A549 (cell line): Measurements from ENCODE around the gene STOX1.
"Not testable (repeated sequence)": the region's sequence is repeated elsewhere in the genome, so short reads cannot be mapped to it uniquely, and the experiment has no call there.

Source experiments
- CTCF ChIP-seq: fragments of >200 bp; sonication (Bioruptor Twin); formaldehyde crosslinking; IDR thresholded peaks from 3 replicates; pipeline ENCODE4 v1.5.1; 2016
- ESRRA ChIP-seq: fragments of 150-350 bp; IDR thresholded peaks from 2 replicates; pipeline ENCODE4 v1.6.1; 2014; ENCODE audit warnings: mild to moderate bottlenecking, low read length, borderline replicate concordance
- MAFK ChIP-seq: fragments of 450-650 bp; IDR thresholded peaks from 2 replicates; pipeline ENCODE4 v1.6.1; 2014; ENCODE audit not compliant: partially characterized antibody
- MAX ChIP-seq: IDR thresholded peaks from 2 replicates; pipeline ENCODE4 v1.6.1; 2012
- MYC ChIP-seq: IDR thresholded peaks from 2 replicates; pipeline ENCODE4 v1.6.1; 2012; ENCODE audit warnings: mild to moderate bottlenecking, inconsistent platforms, low read length, improper control_type of control experiment, borderline replicate concordance
- POLR2A ChIP-seq: IDR thresholded peaks from 2 replicates; pipeline ENCODE4 v1.6.1; 2012; ENCODE audit warnings: mild to moderate bottlenecking, low read length
- POLR2AphosphoS2 ChIP-seq: conservative IDR thresholded peaks from 2 replicates; pipeline ENCODE4 v1.6.1; 2012; ENCODE audit warnings: low read length, improper control_type of control experiment, inconsistent platforms

- not testable (repeated sequence) for TF ChIP-seq MAX, POLR2A, CTCF, POLR2AphosphoS2, ESRRA, MYC
- TF ChIP-seq MAFK, result peak; percentile 83
Measured at GRCh38 chr10:68822626-68823025, 4.7 kb upstream of the STOX1 start.
